Activated CD4-positive, alpha-beta T cell treated with anti-CD3 and anti-CD28 coated beads, Interleukin-2, amount 50 U/mL, for 48 hours (primary cell): Measurements from ENCODE around the gene ICAM2.

ENCODE experiments used
- DNase-seq, 2 experiments: peaks; one replicate each; pipeline ENCODE4 v3.0.0-alpha.2; 2020

ICAM2 gene

DNA sequence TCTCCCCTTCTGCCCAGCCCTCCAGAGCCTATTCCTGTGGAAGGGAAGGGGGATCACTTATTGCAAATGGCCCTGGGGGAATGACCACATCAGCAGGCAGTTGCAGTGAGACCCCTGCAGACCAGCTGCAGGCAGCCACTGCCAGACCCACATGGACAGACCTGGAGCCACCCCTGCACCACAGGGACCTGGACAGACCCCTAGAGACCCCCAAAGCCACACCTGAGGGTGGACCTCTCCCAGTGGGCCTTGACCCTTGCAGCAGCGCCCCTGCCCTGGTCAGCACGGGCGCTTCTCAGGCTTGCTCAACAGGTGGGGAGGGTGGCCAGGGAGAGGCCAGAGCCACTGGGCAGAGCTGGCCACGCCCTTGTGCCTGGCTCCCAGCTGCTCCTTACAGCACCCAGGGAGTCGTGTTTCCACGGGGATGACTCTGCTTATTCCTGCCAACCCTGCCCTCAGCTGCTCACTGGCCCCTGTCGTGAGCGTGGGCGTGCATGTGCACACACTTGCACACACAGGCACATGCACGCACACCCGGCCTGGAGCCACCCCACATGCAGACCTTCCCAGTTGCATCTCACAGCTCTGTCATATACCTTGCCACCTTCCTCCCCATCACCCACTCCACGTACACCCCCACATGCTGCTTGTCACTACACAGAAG, 46.4 kb downstream of the ICAM2 start:
- DNase-seq: no peak

DNA sequence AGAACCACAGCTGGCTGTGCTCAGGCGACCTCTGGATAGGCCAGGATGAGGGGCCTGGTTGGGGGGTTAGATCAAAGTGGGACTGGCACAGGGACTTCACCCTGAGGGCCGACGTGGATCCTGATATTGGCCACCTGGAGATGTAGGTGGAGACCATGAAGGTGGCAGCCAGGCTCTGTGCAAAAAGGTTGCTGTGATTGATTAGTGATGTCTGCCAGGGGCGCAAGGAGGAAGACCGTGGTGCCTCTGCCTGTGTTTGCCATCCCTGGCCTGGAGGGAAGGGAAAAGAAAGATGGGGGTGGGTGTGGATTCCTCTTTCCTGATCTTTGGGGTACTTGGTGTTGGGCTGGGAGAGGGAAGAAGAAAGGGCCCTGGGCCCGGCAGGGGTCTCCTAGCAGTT, 47.2 kb downstream of the ICAM2 start:
- DNase-seq: no peak

DNA sequence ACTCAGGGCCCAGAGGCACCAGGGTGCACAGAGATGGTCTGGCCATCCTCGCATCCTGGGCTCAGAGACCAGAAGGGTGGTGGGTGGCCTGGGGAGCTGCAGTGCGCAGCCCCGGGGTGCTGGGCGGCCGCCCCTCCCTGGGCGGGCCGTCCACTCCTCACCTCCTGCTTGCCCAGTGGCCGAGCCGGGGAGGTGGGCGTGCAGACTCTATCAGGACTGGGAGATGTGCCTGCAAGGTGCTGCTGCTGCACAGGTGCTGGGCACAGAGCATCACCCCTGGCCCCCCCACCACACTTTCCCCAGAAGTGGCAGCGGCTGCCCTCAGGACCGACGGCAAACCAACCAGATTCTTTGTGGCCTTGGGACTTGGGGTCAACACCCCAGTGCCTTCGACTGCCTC, 47.6 kb downstream of the ICAM2 start, which contains the start of gene SCN4A:
Gene SCN4A (minus strand): TSS at position 123 of the 400 bp plus-strand sequence. CDS start 77 bp downstream, at position 46.
- no peak for DNase-seq

GRCh38 chr17:63969278-63969677, 51.2 kb downstream of the ICAM2 start:
- no peak for DNase-seq

DNA sequence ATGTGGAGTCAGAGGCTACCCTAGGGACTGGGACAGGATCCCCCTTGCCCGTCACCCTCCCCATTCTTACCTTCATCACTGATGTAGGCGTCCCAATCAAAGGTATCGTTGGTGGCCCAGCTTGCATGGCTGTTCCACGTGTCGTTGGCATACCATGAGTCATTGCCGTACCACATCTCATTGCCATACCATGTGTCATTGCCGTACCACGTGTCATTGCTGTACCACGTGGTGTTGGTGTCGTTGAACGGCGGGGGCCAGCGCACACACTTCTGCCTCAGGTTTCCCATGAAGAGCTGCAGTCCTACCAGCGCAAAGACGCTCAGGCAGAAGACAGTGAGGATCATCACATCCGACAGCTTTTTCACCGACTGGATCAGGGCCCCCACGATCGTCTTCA, 52.5 kb downstream of the ICAM2 start:
- DNase-seq: peak in 1 of 2 experiments; percentile 29

DNA sequence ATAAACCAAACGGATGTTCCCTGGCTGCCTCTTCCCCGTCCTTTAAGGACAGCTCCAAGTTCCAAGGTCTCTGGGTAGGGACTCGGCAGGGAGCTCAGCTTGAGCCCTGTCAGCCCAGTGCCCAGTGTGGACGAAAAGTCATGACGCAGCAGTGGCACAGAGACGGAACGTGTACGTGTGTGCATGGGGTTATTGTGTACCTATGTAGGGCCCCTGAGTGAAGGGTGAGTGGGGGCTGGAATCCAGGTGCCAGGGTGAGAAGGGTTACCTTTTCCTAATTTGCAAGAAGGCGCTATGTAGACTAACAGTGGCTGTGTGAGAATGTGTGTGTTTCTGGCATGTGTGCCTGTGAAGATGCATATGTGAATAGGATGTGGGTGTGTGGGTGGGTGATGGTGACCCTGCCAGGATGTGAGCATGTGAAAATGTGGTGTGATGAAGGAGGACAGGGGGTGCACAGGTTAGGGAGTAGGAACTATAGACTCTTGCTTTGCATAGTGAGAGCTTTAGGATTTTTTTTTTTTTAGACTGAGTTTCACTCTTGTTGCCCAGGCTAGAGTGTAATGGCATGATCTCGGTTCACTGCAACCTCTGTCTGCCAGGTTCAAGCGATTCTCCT, 53.7 kb downstream of the ICAM2 start:
- DNase-seq: no peak

DNA sequence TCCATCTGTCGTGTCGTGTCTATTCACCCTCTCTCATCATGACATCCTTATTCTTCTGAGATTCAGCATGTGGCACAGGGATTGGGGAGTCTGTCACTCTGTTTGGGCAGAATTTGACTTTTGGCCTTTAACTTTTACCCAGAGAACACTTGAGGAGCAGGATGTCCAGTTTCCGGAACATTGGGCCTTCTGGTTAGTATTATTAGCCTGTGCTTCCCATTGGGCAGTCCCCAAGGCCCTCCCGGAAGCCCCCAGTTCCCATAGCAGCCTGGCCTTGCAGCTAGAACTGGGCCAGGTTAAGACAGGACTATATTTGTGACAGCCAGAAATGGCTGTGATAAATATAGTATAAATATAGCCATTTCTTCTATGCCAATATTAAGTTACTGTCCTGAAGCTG, 57.3 kb downstream of the ICAM2 start:
- no peak for DNase-seq

DNA sequence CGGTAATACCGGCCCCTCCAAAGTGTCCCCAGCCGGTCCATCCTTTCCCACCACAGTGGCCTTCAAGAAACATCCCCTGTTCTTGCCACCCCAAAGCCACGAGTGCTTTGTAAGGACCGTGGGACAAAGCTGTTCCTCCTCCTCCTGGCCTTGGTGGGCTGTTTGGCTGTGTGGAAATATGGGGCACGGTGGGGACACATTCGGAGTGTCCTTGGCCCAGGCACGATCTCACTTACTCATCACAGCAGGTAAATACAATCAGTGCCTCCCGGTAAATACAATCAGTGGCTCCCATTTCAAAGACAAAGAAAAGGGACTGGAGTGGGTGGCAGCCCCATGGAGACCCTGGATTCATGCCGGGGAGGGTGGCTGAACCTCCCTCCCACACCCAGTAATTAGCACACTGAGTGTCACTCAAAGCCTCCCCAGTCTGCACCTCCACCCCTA, 58.1 kb downstream of the ICAM2 start:
- DNase-seq: no peak

DNA sequence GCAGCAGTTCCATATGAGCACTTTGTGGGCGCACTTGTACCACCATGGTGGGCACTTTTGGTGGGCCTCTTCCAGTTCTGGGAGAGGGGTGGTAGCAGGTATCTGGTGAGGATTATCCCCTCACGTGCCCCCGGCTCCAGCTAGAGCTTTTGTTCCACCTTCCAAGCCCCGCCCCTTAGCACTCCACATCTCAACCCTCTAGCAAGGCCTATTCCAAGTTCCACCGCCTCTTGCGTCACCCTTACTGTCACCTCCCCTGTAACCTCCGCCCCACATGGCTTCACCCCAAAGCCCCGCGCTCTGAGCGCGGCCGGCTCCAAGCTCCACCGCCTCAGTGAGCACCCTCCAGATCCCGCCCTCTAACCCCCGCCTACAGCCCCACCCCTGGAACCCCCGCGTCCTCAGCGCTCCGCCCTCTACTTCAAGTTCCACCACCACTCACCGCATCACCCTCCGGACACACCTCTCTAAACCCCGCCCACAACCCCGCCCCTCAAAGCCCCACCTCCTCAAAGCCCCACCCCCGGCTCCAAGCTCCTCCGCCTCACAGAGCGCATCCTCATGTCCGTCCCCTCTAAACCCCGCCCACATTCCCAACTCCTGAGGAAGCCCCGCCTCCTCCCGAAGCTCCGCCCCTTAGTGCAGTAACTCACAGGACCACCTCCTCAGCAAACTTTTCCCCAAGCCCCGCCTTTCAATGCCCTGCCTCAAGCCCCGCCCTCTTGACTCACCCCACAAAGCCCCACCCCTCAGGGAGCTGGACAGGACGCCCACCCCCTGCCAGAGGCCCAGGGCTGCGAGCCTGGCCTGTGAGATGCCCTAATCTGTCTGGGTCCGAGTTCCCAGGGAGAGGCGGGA, 58.8 kb downstream of the ICAM2 start:
- DNase-seq: peak; percentile 44 to 58

- DNase-seq: no peak
Measured at GRCh38 chr17:63960430-63960829, 60.0 kb downstream of the ICAM2 start.

GRCh38 chr17:63960006-63960405, 60.4 kb downstream of the ICAM2 start:
- no peak for DNase-seq

- no peak for DNase-seq
Measured at GRCh38 chr17:63956296-63956920, 64.0 kb downstream of the ICAM2 start.

DNA sequence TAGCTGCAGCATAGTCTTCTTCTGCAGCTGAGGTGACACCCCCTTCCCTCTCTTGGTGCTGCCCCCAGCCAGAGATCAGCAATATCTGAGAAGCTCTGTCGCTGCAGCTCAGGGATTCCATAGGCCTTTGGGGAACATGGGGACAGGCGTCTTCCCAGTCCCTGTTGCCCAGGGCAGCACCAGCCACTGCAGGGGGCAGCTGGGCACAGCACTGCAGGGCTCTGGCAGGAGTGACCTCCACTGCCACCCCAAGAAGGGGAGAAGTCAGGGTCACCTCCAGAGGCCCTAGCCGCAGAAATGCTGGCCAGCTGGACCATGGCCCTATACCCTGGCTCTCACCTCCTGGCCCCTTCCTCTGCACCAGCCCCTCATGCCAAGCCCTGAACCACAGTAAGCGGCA, 64.6 kb downstream of the ICAM2 start:
- DNase-seq: no peak

- no peak for DNase-seq
Measured at GRCh38 chr17:63955232-63955631, 65.2 kb downstream of the ICAM2 start.

DNA sequence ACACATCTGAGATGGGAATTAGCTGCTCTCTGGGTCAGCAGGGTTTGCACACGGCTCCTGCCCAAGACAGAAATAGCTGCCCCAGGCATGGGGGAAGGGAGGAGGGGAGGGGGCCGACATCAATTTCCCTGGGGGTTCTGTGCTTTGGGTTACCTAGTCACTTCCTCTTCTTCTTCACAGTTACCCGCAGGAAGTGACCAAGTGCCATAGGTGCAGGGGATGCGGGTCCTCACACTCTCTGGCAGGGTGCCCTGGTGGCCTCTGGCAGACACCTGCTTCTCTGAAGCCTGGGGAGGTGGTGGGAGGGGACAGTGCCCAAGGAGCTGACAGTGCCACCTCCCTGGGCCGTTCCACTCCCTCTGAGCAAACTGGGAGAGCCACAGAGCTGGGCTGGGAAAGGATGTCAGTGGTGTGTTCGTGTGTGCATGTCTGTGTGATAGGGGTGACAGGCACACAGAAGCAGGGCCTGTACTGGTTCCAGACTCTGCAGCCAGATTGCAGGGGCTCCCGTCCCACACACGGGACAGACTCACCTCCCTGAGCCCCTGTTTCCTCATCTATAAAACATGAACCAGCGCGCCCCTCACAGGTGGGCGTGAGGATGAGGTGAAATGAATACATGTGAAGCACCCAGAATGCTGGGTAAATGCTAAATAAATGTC, 65.9 kb downstream of the ICAM2 start:
- DNase-seq: peak in 1 of 2 experiments; percentile 31
